ENCODE results near the gene IMP3.
A peak's percentile ranks its signal among the peaks of the same experiment; 100 is the strongest.

IMP3 gene

GRCh38 chr15:75672646-75673425 lies 32.8 kb upstream of the IMP3 start:
- no peak for DNase-seq

- no peak for DNase-seq
These were observed 31.9 kb upstream of the IMP3 start for GRCh38 chr15:75671730-75672602.

- DNase-seq: no peak
These were observed 29.8 kb upstream of the IMP3 start for GRCh38 chr15:75669879-75670212.

- DNase-seq: no peak
These were observed 29.3 kb upstream of the IMP3 start for GRCh38 chr15:75669191-75669878.

GRCh38 chr15:75666823-75667501 lies 26.9 kb upstream of the IMP3 start:
- DNase-seq: peak; percentile 30

GRCh38 chr15:75663931-75664421 lies 24.0 kb upstream of the IMP3 start:
- DNase-seq: peak; percentile 85

GRCh38 chr15:75662823-75663519 lies 22.9 kb upstream of the IMP3 start:
- DNase-seq: peak; percentile 21

GRCh38 chr15:75661756-75662140 lies 21.7 kb upstream of the IMP3 start:
- DNase-seq: no peak

GRCh38 chr15:75661100-75661755 lies 21.2 kb upstream of the IMP3 start:
- DNase-seq: no peak

GRCh38 chr15:75659928-75660645 lies 20.1 kb upstream of the IMP3 start:
- DNase-seq: peak; percentile 40

- DNase-seq: no peak
These were observed 19.2 kb upstream of the IMP3 start for GRCh38 chr15:75659141-75659771.

GRCh38 chr15:75656813-75657212 lies 16.8 kb upstream of the IMP3 start:
- no peak for DNase-seq

GRCh38 chr15:75656331-75656730 lies 16.3 kb upstream of the IMP3 start:
- no peak for DNase-seq

GRCh38 chr15:75655931-75656330 lies 15.9 kb upstream of the IMP3 start:
- DNase-seq: peak; percentile 82

- no peak for DNase-seq
These were observed 14.3 kb upstream of the IMP3 start for GRCh38 chr15:75654201-75654907.

GRCh38 chr15:75653347-75653913 lies 13.4 kb upstream of the IMP3 start:
- no peak for DNase-seq

- DNase-seq: peak; percentile 46
These were observed 12.0 kb upstream of the IMP3 start for GRCh38 chr15:75651810-75652543.

Measured in DMS53 (cell line).